HG03175 (cell line): ENCODE data around the gene AGAP1.
"Not testable (repeated sequence)": the region's sequence is repeated elsewhere in the genome, so short reads cannot be mapped to it uniquely, and the experiment has no call there.

Experiments
- ATAC-seq: cut with Tn5 transposase; IDR thresholded peaks from one replicate; pipeline ENCODE4 v1.9.1; 2021; ENCODE audit warnings: mild to moderate bottlenecking, moderate library complexity; ENCODE audit not compliant: unreplicated experiment

Gene AGAP1

DNA sequence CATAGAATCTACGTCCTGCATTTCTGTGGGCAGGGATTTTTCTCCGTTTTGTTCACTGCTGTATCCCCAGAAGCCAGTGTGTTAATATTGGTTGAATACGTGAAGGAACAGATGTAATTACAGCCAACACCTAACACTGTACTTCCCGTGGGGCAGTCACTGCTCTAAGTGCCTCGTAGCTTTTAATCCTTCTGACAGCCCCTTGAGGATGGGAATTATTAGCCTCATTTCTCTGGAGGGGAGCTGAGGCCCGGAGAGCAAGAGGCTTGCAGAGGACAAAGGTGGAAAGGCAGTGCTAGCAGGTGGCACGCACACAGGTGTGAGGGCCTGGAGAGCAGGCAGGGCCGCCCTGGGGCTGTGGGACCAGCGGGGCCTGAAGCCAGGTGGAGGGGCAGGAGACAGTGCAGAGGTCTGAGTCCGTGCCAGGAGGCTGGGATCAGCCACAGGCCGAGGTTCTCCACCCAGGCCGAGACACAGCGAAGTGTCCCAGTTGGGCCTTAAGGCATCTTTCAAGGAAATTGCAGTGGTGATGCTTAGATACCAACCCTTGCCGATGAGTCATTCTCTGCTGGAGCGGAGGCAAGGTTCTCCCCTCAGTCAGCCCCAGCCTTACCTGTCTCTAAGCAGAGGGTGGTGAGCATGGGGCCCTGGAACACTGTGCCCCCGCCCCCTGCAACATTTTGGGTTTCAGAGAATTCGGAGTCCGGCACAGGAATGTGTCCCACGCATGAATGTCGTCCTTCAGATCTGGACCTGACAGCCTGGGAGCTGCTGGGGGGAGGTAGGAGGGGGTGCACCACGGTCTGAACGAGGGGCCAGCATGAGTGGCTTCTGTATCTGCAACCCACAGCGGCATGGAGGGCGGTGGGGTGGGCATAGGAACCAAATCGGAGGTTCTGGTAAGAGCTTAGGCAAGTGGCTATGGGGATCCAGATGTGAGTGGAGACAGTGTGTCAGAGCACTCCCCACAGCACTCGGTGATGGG lies 551.7 kb downstream of the AGAP1 start:
- ATAC-seq, result no peak

DNA sequence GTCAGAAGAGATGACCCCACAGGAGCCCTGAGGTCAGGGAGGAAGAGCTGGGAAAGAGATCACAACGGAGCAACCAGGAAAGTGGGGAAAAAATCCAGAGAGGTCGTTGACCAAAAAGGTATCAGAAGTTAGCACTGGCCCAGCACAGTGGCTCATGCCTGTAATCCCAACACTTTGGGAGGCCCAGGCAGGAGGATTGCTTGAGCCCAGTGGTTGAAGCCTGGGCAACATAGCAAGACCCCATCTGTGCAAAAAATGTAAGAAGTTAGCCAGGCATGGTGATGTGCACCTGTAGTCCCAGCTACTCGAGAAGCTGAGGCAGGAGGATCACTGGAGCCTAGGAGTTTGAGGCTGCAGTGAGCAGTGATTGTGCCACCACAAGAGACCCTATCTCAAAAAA lies 552.9 kb downstream of the AGAP1 start:
- no peak for ATAC-seq

DNA sequence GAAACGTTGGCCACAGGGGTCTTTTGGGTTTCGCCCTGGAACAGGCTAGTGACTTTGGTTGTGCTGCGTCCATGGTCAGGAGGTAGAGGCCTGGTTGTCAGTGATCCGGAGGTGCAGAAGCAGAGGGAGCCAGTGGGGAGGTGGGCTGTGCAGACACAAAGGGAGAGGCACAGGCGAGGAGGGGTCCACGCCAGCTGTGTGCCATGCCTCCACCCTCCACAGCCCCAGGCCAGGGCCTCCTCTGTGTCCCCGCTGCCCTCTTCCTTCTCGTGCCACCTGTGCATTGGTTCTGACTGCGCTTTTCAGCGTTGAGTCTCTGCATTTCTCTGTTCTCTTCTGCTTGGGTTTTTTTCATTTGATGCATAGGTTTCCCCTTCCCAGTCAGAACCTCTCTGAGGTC lies 553.3 kb downstream of the AGAP1 start:
- no peak for ATAC-seq

DNA sequence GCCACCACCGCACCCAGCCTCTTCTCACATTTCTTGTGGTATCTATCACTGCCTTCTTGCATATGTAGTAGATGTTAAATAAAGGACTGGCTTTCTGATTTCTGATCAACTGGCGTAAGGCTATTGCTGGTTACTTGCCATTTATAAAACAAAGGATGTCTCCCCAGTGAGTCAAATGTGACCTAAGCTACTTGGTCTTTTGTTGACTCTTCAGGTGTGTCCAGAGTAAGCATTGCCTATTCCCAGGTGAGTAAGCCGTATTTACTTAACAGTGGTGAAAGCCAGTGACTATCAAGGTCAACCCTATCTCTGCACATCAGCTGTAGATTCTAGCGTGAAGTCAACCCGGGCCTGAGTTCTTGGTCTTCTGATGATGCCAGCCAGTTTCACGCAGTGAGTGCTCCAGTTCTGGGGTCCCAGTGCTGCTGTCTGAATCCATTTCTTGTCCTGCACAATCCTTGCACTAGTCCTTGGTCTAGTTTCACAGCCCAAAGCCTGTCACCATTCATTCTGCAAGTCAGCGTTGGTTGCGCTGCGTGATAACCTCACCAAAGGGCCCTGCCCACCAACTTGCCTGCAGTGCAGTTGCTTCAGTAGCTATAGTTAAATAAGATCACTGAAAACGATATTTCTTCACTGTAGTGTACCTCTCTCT lies 554.2 kb downstream of the AGAP1 start:
- ATAC-seq, result no peak

DNA sequence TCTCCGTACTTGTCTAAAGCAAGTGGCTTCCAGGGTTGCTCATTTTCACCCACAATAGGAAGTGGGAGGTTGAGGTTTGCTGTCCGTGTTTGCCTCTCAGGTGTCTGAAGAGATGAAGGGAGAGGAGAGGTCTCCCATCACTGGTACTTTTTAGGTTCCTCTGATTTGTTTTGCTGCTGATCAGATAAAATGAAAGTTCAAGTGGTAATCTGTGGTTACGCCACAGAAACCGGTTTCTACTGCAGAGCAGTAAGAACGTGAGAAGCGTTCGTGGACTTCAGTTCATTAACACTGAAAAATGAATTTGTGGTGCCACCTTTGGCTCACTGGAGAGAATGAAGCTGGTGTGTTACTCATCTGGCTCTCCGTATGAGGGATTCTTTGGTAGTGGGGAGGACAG lies 556.1 kb downstream of the AGAP1 start:
- ATAC-seq, result no peak

DNA sequence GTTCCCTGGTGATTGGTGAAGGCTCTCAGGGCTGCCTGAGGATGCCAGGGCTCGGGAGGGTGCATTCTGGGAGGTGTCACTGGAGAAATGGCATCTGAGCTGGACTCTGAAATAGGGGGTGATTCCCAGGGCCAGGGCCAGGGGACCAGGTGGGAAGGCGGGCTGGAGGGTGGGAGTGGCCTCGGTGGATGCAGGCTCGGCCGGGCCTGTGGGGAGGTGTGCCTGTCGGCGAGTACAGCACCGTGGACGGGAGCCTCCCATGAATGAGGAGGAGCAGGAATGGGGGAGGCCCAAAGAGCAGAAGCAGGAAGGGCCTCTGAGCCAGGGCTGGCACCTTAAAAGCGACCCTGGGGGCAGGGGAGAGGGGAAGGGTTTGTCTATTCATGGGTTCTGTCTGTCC lies 557.5 kb downstream of the AGAP1 start:
- no peak for ATAC-seq

DNA sequence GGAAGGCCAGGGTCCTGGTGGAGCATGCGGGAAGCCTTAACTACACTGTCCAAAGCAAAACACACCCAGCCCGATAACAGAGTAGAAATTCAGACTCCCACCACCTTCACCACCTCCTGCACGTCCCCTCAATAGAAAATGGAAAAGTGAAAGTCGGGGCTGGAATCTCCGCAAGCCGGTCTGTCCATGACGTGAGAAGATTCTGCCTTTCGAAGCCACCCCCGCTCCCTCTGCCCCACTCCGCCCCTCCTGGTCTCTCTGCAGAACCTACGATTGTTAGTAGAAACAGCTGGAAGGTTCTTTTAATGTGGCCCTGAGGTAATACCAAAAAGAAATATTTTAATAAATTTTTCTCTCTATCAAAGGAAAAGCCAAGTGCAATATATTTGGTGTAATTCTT lies 558.0 kb downstream of the AGAP1 start:
- no peak for ATAC-seq

DNA sequence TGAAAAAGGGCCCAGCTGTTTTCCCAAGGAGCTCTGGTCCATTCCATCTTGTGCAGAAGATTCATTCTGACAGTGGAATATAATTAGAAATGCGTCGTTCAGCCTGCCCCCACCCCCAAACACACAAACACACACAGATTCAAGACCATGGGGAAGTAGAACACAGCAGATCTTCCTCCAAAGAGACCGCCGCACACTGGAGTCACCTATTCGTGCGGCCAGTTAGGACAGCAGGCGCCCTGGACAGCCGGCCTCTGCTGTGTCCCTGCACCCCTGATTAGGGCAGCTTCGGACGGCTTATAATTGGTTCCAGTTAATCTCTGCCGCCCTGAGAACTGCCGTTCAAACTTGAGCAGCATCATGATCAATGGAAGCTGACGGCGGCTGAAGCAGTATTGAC lies 558.4 kb downstream of the AGAP1 start:
- ATAC-seq, result no peak

DNA sequence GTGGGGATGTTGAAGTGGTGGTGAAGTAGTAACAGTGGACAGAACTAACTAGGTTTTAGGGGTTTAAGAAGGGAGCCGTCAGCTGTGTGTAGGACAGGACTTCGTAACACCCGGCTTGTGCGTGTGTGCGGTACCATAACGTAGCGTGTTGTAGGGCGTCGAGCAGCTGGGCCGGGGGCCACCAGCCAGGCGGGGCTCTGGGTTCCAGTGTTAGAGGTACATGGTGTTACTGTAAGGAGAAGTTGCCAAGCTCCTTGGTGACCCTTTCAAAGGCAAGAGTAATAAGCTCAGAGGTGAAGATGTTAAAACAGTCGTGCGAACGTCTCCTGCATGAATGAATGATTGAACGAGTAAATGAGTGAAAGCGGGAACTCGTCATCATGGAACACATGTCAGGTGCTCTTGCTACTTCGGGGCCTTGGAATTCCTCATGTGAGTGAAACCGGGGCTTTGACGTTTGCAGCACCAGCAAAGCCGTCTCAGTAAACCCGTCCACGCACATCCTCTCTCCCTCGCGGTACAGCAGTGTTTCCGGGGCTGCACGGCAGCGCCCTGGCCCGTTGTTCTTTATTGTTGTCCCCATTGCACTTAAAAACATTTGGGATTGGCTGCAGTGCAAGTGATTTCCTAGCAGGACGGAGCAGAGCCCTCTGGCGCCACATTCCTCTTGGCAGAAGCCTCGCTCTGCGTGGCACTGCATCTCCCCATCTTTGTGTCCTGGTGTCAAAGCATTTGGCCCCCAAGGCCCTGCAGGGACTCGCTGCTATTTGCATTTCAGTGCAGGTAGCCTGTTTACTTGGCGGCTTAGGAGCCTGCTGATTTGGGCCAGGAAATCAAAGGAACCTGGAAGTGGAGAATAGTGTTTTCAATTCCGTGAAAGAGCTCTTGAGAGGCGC lies 559.3 kb downstream of the AGAP1 start:
- ATAC-seq, result no peak

DNA sequence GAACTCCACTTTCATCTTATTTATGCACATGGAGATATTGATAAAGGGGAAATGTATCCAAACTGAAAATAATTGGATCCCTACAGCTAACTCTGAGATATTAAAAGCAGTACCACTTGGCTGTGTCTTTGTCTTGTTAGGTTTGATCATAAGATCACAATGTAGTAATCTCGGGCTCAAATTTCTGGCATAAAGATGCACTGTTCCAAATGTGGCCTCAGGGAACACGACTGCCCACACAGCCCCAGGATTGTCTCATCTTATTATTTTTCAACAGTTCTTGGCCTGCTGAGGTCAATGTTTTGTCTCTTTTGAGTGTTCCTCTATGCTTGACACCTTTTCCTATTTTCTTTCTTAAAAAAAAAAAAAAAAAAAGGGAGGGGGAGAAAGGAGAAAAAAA lies 560.3 kb downstream of the AGAP1 start:
- no peak for ATAC-seq

DNA sequence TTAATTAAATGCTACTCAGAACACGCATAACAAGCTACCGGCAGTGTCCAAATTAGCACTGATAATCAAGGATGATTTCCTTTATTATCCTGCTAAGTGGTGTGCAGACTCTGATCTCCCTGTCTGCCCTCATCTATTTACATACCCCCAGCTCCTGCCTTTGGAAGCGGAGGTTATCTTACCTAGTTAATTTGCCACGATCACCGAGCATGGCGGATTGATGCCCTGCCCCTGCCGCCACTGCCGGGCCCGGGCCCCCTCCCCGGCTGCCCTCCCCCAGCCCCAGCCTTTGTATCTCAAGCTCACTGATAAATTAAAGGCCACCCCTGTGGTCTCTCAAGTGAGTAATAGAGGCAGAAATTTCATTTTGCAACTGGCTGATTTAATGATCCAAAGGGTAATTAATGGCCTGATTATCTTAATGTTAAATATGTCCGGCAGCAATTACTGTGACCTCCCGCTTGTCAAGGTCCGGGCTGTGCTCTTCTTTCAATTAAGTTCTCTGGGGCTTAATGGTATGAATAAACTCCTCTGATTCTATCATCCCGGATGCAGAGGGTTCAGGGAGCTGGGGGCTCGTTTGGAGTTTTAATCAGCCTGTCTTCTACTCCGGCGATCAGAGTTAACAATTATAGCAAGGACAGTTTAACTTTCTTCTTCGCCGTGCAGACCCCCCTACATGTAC lies 560.9 kb downstream of the AGAP1 start:
- no peak for ATAC-seq

DNA sequence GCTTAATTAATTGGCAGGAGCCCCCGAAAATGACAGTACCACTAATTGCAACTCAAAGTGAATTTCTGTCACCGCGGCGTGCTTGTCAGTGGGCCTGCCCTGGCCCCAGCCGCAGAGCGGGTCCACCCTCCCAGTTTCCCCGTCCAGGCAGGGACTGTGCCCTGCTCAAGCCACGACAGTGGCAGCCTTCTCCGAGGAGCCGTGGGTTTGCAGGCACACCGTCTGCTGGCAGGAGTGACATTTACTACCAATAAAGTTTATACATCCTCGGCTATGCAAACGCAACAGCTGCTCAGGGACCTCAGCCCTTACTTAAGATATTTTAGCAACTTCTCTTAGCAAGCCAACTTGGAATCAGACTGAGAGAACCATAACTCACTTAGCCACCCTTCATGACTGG lies 561.6 kb downstream of the AGAP1 start:
- no peak for ATAC-seq

DNA sequence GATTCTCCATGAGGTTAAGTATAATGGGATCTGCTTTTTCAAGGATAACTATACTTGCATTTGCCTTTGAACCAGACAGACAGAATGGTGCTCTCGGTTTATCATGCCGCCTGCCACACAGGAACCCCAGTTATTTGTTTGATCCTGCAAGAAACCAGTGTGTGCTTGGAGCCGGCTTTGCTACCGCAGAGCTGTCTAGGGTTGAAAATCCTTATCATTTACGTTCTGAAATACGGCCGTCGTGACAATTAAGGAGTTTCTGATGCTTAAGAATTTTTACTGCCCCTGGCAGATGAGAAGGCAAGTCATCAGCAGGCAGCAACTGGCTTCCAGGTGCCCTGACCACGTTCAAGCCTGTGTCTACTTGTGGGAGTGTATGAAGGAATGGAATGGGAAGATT lies 562.3 kb downstream of the AGAP1 start:
- ATAC-seq, result no peak

DNA sequence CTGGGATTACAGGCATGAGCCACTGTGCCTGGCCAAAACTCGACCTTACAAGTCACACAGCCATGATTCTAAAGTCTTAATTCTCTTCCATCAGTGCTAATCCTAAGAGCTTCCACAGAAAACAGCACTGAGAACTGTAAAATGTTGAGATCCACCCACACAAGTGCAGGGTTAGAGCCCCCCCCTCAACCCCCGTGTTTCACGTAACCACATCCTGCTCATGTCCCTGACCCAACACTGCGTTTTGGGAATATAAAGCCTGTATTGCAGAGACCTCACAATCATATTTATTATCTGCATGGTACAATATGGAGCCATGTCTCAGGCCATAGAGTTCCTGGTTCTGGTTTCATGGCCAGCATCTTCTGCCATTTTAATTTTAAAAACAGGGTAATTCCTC lies 563.5 kb downstream of the AGAP1 start:
- no peak for ATAC-seq

DNA sequence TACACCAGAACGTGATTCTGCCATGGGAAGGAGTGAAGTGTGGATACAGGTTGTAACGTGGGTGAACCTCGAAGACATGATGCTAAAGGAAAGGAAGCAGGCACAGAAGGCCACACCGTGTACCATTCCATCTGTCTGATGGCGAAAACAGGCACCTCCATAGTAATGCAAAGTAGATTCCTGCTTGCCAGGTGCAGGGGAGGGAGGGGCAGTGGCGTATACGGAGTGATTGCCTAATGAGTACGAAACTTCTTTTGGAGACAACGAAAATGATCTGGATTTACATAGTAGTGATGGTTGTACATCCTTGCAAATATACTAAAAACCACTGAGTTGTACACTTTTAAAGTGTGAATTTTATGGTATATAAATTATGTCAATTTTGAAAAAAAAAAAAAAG lies 567.7 kb downstream of the AGAP1 start:
- ATAC-seq, result no peak

DNA sequence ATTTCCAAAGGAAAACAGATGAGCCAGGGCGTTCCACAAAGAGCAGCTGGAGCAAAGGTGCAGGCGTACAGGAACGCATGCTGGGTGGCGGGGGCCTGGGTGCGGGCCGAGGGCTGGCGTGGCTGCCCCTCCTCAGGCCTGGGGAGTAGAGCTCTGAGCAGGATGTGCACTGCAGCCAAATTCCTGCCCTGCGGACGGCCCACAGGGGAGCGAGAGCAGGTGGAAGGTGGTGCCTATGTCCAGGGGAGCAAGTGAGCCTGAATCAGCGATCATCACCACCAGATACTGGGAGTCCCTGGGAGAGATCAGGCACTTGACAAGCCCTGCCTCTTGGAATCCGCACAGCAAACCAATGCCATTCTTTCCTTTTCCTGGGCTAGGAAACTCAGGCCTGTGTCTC lies 568.1 kb downstream of the AGAP1 start:
- ATAC-seq, result no peak

DNA sequence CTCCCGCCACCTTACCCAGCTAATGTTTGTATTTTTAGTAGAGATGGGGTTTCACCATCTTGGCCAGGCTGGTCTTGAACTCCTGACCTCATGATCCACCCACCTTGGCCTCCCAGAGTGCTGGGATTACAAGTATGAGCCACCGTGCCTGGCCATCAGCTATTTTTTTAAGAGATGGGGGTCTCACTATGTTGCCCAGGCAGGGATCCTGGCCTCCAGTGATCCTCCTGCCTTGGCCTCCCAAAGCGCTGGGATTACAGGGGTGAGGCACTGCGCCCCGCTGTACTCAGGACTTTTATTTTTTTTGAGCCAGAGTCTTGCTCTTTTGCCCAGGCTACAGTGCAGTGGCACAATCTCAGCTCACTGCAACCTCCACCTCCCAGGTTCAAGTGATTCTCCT lies 569.0 kb downstream of the AGAP1 start:
- ATAC-seq, result not testable (repeated sequence)

DNA sequence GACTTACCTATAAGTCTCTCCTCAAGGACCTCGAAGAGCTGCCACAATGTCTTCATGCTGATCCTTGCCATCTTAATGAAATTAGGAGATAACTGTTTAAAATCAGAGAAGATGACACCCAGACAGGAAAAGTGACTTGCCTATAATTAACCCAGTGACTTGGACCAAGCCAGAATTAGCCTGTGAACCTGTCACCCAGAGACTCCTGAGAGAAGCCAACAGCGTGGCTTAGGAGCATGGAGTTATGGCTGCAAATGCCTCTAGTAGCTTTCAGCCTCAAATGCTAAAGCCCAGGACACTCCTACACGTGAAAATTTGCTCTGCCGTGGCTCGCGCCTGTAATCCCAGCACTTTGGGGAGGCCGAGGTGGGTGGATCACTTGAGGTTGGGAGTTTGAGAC lies 570.2 kb downstream of the AGAP1 start:
- ATAC-seq, result no peak

DNA sequence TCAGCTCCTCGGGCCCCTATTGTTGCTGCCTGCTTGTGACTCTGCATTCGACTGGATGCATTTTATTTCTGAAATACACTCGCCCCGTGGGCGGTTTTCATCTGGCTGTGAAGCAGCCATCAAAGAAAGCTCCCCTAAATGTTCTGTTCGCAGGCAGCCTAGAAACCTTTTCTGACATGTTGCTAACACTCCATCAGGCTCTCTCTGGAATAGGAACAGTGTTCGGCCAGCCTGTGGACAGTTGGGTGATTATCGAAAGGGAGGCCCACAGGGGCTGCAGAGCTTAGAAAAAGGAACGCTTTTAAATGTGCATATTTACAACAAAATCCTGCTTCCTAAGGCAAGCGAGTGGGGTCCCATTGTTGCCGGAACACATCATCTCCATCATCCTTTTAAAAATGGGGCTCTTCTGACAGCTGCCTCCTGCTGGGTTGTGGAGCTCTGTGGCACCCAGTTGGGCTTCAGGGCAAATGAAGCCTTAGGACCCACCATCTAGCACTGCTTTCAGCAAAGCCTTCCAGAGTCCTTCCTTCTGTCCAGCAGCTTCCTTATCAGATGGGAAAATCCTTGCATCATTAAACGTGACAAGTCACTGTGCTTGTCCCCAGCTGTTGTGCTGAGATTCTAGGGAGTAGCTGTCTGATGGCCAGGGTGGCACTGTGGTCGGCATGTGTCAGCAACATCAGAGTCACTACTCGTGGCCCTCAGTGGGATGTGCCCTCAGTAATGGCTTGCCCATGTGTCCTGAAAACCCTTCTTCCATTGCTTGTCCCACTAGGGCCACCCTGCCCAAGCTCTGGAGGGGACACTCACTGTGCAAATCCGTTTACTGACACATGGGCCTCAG lies 571.7 kb downstream of the AGAP1 start:
- ATAC-seq, result no peak

DNA sequence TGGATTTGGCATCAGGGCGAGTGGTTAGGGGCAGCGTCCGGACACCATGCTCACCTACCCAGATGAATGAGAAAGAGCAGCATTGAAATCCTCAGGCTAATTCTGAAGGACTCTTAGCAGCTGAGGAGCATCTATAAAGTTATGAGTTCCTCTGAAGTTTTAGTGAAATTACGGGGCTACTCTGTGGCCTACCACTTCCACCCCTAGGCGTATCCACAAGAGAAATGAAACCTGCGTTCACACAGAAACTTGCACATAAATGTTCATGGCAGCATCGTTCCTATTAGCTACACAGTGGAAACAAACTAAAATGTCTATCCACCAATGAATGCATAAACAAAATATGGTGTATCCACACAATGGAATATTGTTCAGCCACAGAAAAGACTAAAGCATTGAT lies 576.4 kb downstream of the AGAP1 start:
- no peak for ATAC-seq
